IPS-15b (cell line): Measurements from ENCODE around the gene PRIMA1.
A peak's percentile ranks its signal among the peaks of the same experiment; 100 is the strongest.

Experiments
- H3K27me3 ChIP-seq: one replicate; pipeline ENCODE4 v1.6.1; 2013; ENCODE audit warnings: low read length; ENCODE audit not compliant: control insufficient read depth, insufficient read depth
- H3K36me3 ChIP-seq: one replicate; pipeline ENCODE4 v1.6.1; 2013; ENCODE audit warnings: low read length; ENCODE audit not compliant: control insufficient read depth, insufficient read depth
- H3K4me1 ChIP-seq: one replicate; pipeline ENCODE4 v1.6.1; 2013; ENCODE audit warnings: mild to moderate bottlenecking, low read length; ENCODE audit not compliant: control insufficient read depth, insufficient read depth
- H3K4me3 ChIP-seq: one replicate; pipeline ENCODE4 v1.5.1; 2013; ENCODE audit warnings: low read depth, low read length
- H3K9ac ChIP-seq: one replicate; pipeline ENCODE4 v1.6.1; 2013; ENCODE audit warnings: low read depth, mild to moderate bottlenecking, low read length
- H3K9me3 ChIP-seq: one replicate; pipeline ENCODE4 v1.6.1; 2013; ENCODE audit warnings: mild to moderate bottlenecking, low read length; ENCODE audit not compliant: control insufficient read depth, insufficient read depth

Gene PRIMA1

GRCh38 chr14:93700928-93701327, 87.4 kb downstream of the PRIMA1 start:
- Histone ChIP-seq H3K9ac (no peak overlapping the region), H3K4me3 (no peak overlapping the region), H3K9me3 (no peaks in the 10 kb centered on the region), H3K27me3 (no peaks in the 10 kb centered on the region), H3K36me3 (no peaks in the 10 kb centered on the region), H3K4me1 (no peaks in the 10 kb centered on the region)

DNA sequence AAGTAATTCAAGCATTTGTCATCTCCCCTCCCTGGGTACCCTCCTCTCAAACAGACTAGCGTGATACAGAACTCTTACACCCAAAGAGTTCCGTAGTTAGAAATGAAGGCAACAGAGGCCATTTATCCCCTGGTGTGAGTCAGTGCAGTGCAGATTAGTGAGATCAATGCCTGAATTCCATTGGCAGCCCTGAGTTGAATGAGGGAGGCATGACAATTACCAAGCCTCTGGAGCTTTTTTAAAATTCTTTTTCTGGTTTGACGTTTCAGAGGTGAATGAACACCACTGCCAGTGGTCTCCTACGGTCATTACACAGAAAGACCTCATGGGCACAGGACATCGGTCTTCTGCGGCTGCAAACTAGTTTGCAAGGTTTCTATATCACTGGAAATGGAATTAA, 94.4 kb downstream of the PRIMA1 start:
- Histone ChIP-seq H3K36me3 (no peaks in the 10 kb centered on the region), H3K9ac (no peak overlapping the region), H3K4me3 (no peak overlapping the region)

GRCh38 chr14:93691042-93691780, 97.1 kb downstream of the PRIMA1 start:
- Histone ChIP-seq H3K9ac (no peak overlapping the region), H3K9me3 (no peaks in the 10 kb centered on the region), H3K4me1 (peaks cover 42% of the 10 kb centered on the region), H3K4me3 (no peak overlapping the region), H3K36me3 (no peaks in the 10 kb centered on the region), H3K27me3 (no peaks in the 10 kb centered on the region)

More for the DNA sequence above, 94.4 kb downstream of the PRIMA1 start:
- Histone ChIP-seq H3K4me1 (peaks cover 21% of the 10 kb centered on the region), H3K9me3 (no peaks in the 10 kb centered on the region), H3K27me3 (no peaks in the 10 kb centered on the region)

DNA sequence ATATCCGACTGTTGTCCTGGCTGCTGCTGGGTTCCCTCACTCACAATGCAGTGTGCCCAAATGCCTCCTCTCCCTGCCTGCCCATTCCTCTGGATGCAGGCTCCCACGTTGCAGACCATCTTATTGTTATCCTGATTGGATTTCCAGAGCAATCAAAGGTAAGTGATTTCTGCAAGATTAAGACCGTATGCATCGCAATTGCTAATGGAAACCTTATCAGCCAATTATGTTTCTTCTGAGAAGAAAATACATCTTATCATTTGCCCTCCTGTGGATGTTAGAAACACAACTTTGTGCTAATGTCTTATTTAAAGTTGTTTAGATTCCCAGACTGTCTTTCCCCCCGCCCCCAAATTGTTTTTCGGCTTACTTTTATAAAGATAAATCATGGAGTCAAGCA, 98.1 kb downstream of the PRIMA1 start:
- no peaks in the 10 kb centered on the region for H3K27me3 ChIP-seq
- no peak overlapping the region for H3K4me3 ChIP-seq
- peaks cover 44% of the 10 kb centered on the region for H3K4me1 ChIP-seq
- no peak overlapping the region for H3K9ac ChIP-seq
- H3K36me3 ChIP-seq, result no peaks in the 10 kb centered on the region
- no peaks in the 10 kb centered on the region for H3K9me3 ChIP-seq

DNA sequence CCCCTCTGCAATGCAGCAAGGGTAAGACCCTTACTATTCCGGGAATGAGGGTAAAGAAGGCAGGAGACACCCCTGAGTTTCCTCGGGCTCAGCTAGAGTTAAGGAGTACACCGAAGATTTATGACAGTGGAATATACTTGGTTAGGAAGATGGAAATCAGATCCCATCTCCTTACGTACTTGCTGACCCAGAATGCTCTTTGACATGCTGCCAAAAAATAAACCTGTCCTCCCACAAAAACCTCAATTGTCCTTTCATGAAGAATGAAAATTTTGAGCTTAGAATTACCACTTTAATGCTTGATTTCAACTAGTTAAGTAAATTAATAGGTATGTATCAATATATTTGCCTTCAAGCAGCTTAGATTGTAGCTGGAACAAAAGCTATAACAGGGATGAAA, 99.5 kb downstream of the PRIMA1 start:
- H3K27me3 ChIP-seq, result no peaks in the 10 kb centered on the region
- peak overlapping the region; percentile 16 for H3K4me3 ChIP-seq
- H3K4me1 ChIP-seq, result peaks cover 41% of the 10 kb centered on the region
- no peak overlapping the region for H3K9ac ChIP-seq
- no peaks in the 10 kb centered on the region for H3K9me3 ChIP-seq
- H3K36me3 ChIP-seq, result no peaks in the 10 kb centered on the region

- H3K36me3 ChIP-seq, result no peaks in the 10 kb centered on the region
- no peaks in the 10 kb centered on the region for H3K9me3 ChIP-seq
- peaks cover 35% of the 10 kb centered on the region for H3K4me1 ChIP-seq
- H3K27me3 ChIP-seq, result no peaks in the 10 kb centered on the region
- peak overlapping the region; percentile 14 for H3K9ac ChIP-seq
- H3K4me3 ChIP-seq, result peak overlapping the region; percentile 16
Measured at GRCh38 chr14:93688239-93688666, 100.0 kb downstream of the PRIMA1 start.

DNA sequence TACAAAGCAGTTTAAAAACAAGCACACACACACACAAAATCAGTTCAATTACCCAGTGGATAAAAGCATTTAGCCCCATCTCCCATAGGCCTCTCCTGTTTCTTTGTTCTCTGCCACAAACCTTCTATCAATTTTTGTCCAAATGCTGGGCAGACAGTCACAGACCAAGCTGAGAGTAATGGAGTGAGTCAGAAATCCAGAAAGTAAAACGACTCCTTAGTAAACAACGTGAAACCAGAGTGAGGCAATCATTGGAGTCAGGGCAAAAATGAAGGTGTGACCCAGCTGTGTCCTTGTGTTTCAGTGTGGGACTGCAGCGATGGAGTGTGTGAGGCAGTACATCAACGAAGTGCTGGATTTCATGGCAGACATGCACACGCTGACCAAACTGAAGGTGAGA, 102.0 kb downstream of the PRIMA1 start:
- no peak overlapping the region for H3K9ac ChIP-seq
- H3K27me3 ChIP-seq, result no peaks in the 10 kb centered on the region
- H3K4me3 ChIP-seq, result no peak overlapping the region
- H3K9me3 ChIP-seq, result no peaks in the 10 kb centered on the region
- no peaks in the 10 kb centered on the region for H3K36me3 ChIP-seq
- H3K4me1 ChIP-seq, result peaks cover 29% of the 10 kb centered on the region

DNA sequence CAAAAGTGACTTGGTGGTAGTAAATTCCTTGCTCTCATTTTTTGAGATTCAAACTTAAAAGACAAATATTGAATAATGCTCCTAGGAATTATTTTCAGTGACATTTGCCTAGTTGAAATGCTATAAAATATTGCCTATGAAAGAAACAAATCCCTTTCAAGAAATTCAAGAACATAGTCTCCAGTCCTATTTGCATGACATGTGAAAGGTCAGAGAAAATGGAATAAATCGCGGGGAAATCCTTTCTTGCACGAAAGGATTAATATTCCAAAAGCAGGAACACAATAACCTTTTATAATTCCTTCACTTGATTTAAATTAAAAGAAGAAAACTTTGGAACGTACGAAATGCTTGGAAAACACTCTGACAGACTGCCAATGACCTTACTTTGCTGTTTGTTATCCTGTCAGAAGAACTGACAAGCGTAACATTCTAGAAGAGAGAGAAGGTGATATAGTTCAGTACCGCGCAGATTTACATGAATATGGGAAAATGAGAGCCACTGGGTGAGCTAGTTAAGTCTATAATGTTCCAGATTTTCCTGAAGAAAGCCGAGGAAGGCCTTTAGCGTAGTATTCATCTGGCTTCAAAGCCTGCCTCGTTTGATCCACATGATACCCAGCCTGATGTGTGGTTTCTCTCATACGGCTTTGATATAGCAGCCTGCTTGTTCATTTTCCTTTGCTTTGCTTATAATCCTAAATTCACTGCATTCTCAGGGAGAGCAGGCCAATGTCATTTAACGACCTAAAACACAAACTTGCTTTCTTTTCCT, 103.0 kb downstream of the PRIMA1 start:
- Histone ChIP-seq H3K4me3 (no peak overlapping the region), H3K4me1 (peaks cover 29% of the 10 kb centered on the region)

GRCh38 chr14:93683226-93683625, 105.1 kb downstream of the PRIMA1 start:
- H3K4me1 ChIP-seq, result peaks cover 20% of the 10 kb centered on the region
- H3K9me3 ChIP-seq, result no peaks in the 10 kb centered on the region
- no peaks in the 10 kb centered on the region for H3K36me3 ChIP-seq
- H3K9ac ChIP-seq, result no peak overlapping the region
- no peaks in the 10 kb centered on the region for H3K27me3 ChIP-seq
- no peak overlapping the region for H3K4me3 ChIP-seq

More for the DNA sequence above, 103.0 kb downstream of the PRIMA1 start:
- H3K27me3 ChIP-seq, result no peaks in the 10 kb centered on the region
- H3K36me3 ChIP-seq, result no peaks in the 10 kb centered on the region
- H3K9me3 ChIP-seq, result no peaks in the 10 kb centered on the region
- no peak overlapping the region for H3K9ac ChIP-seq

DNA sequence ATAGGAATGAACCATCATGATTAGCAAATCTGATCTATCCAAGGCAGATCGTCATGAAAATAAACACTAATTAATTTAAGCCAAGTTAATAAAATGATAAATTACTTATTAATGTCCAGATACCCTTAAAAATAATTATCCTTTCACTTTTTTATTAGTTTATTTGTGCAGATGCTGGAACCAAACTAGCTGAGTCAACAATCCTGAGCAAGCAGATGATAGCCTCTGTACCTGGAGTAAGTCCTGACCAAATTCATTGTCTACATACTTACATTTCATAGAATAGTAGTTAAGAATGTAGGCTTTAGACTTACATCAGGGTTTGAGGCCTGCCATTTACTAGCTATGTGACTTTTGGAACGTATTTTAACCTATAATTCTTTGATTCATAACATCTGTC, 105.8 kb downstream of the PRIMA1 start:
- H3K4me3 ChIP-seq, result no peak overlapping the region
- H3K36me3 ChIP-seq, result no peaks in the 10 kb centered on the region

DNA sequence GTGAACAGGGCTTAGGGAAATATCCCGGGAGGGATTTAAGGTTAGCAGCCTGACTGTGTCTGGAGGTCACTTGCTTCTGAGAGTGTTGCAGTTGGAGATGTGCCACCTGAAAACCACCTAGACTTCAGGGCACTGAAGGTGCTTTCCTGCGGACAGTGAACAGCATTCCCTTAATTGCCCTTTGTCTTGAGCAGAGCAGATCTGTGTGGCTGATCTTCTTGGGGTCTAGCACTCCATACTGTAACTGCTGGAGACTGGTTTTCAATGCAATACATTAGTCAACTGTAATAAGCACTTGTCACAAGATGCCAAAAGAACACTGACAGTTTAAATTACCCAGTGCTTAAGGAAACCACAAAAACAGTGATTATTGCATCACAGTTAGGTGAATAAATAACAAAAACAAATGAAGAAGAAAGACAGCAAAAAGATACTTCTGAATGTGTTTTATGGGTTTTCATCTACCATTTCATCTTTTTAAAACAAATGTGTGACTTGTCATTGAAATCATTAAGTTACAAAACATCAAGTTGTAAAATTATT, 111.8 kb downstream of the PRIMA1 start:
- peaks cover 3% of the 10 kb centered on the region for H3K4me1 ChIP-seq
- H3K27me3 ChIP-seq, result no peaks in the 10 kb centered on the region
- no peak overlapping the region for H3K9ac ChIP-seq
- no peaks in the 10 kb centered on the region for H3K36me3 ChIP-seq
- no peaks in the 10 kb centered on the region for H3K9me3 ChIP-seq
- no peak overlapping the region for H3K4me3 ChIP-seq

More for the DNA sequence above, 105.8 kb downstream of the PRIMA1 start:
- peaks cover 15% of the 10 kb centered on the region for H3K4me1 ChIP-seq
- no peaks in the 10 kb centered on the region for H3K27me3 ChIP-seq
- H3K9me3 ChIP-seq, result no peaks in the 10 kb centered on the region
- no peak overlapping the region for H3K9ac ChIP-seq

- Histone ChIP-seq H3K27me3 (no peaks in the 10 kb centered on the region), H3K36me3 (no peaks in the 10 kb centered on the region), H3K4me1 (peaks cover 3% of the 10 kb centered on the region), H3K4me3 (no peak overlapping the region), H3K9ac (no peak overlapping the region), H3K9me3 (no peaks in the 10 kb centered on the region)
Measured at GRCh38 chr14:93675651-93676050, 112.6 kb downstream of the PRIMA1 start.
